IPS-NIHi7 (cell line): ENCODE measurements around the gene MYO7B.

Experiments used
- DNase-seq: peaks from one replicate; pipeline ENCODE4 v3.0.0; 2012; ENCODE audit warnings: mixed read lengths; ENCODE audit errors: extremely low spot score

MYO7B gene

DNA sequence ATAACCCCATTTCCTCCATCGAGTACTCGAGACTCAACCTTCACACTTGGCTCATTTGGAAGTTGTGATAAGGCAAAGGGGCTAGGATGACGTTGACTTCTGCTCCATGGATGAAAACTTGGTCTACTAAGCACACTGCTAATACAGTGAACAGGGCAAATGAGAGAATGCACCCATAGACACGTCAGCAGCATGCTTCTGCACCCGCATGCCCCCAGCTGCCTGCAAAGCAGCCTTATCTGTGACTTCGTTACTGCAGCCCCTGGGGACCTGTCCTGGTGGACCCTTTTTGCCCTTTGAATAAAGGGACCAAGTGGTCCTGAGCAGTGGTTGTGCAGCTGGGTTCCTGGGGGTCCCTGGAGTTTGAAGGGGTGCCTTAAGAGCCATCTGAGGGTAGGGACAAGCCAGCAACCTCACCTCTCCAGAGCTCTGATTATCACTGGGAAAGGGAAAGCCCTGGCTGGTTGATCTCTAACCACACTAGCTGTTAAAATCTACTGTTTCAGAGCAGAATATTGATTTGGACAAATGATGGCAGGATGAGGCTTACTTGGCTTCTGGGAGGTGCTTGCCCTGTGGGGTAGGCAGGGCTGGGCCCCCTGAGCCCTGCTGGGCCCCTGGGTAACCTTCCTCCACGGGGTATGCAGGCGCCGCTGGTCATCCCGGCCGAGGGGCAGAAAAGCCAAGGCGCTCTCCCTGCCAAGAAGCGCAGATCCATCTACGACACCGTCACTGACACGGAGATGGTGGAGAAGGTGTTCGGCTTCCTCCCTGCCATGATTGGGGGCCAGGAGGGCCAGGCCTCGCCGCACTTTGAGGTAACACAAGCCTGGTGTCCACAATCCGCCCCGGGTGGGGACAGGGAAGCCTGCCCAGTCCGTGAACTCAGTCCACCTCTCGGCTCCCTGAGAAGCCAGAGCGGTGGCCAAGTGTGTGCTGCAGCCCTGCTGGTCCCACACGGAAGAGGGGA is 72.9 kb downstream of the MYO7B start:
- no peak for DNase-seq

DNA sequence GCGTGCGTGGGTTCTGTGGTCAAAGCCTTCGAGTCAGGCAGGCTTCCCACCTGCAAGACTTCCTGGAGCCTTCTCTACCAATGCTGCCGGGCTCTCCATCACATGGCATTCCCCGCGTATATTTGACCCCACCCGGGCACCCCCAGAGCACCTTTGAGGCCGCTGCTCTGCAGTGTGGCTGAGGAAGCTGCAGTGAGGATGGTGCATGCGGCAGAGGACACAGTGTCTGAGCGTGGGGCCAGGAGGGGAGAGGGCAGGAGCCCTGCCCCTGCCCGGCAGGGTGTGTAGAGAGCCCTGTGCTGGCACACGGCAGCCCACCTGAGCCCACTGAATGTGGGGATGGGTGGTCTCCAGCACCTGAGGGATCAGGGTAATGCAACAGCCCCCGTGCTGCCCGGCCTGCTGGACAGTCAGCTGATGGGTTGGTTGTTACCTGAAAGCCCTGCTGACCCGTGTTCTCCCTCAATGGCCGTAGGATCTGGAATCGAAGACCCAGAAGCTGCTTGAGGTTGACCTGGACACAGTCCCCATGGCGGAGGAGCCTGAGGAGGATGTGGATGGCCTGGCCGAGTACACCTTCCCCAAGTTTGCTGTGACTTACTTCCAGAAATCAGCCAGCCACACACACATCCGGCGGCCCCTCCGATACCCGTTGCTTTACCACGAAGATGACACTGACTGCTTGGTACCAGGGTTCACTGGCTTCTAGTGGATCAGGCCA is 73.7 kb downstream of the MYO7B start:
- DNase-seq: no peak

DNA sequence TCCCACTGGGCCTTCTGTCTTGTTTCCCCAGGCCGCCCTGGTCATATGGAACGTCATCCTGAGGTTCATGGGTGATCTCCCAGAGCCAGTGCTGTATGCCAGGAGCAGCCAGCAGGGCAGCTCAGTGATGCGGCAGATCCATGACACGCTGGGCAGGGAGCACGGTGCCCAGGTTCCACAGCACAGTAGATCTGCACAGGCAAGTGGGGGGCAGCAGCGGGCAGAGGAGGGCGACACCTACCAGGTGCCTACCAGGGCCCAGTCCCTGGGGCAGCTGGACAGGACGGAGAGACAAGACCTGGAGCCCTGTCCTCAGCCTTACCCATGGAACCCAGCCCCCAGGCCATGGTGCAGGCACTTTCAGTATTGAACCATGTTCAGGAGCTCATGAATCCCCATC is 74.3 kb downstream of the MYO7B start:
- DNase-seq: no peak

DNA sequence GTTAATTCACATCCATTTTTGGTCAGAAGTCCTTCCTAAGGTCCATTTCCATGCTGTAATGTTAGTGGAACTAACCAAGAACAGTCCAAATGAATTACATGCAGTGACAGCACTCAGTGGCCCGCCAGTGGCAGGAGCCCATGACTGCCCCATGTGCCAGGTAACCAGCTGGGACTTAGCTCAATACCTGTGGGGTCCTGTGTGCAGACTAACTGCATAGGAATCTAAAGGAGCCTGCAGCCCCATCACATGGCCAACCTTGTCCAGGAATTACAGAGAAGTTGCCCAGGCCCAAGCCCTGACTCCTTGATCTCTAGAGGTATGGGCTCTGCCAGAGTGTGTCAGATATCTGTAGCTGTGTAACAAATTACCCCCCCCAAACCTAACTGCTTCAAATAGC is 75.1 kb downstream of the MYO7B start:
- no peak for DNase-seq

DNA sequence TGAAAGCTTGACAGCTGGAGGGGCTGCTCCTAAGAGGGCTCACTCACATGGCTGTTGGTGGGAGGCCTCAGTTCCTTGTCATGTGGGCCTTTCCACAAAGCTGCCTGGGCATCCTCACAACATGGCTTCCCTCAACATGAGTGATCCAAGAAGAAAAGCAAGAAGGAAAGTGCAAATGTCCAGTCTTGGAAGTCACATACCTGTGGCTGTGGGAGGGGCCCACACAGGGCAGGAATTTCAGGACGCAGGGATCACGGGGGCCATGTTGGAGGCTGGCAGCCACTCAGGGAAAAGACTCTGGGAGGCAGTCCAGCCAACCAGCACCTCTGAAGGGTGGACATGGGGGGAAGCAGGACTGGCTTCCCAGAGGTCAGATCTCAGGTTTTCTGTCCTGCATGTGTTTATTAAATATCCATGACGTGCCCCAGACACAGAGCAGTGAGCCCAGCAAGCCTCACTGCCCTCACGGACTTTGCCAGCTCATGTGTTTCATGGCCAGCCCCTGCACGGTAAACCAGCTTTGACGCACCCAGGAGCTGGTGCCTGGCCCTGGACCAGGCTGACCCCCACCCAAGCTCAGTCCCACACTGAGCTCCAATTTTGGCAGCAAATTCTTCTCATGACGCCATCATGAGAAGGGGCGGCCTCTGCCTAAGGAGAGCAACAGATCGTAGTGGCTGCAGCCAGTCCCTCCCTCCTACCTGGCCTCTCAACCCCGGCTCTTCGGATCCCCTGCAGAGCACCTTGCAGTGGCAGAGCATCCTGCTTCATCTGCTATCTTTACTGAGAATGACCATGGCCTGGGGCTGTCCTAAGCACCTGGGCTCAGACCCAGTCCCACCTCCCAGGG is 75.8 kb downstream of the MYO7B start:
- DNase-seq: no peak

DNA sequence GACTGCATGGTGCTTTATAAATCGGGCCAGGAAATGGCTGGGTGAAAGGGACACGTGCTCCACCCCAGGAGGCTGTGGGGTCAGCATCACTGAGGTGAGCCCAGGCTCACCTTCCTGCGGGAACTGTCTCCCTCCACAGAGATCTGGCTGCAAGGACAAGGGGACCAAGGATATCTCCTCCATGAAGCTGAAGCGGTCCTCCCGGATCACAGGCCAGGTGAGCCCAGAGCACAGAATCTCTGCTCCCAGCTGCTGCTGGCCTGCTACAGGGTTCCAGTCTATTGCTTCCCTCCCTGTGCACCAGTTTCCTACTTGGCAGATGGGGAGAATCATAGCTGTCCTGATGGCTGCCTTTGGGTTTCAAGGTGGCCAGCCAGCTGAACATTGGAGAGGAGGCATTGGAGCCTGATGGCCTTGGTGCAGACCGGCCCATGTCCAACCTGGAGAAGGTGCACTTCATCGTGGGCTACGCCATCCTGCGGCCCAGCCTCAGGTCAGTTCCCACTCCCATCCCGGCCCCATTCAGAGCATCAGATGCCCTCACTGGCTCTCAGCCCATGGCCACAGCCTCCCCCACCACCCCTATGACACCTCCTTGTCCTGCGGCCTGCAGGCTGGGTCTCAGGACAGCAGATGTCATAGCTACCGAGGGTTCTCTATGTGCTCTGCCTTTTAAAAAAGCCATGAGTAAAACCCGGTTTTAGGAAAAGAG is 76.8 kb downstream of the MYO7B start:
- no peak for DNase-seq

DNA sequence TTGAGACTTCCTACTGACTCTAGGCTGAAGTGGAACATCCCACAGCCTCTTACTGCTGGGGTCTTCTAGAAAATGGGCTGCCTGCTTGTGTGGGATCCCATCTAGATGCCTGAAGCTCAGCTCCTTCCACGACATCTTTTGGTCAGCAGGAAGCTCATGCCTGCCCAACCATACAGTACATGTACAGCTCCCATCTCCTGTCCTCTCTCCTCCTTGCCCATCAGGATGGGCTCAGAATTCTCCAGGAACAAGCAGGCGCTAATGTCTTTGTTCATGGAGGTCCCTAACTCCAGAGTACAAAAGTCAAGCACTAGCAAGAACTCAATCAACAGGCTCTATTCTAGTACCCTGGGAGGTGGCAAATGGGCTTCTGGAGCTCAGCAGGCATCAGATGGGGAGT is 78.8 kb downstream of the MYO7B start:
- no peak for DNase-seq

DNA sequence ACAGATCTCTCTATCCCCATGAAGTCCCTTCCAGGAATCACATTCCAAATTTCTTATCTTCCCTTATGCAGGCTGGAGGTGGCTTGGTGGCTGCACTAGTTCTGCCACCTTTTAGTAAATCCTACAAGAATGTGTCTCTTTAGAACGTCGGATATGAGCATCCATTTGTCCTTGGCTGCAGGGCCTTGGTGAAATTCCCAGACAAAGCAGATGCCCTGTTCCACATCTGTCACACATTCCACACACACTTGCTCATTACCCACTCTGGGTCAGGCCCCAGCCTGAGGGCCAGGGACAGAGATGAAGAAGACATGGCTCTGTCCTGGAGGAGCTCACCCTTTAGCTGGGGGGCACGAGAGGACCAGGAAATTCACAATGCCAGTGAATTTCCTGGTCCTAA is 79.2 kb downstream of the MYO7B start:
- no peak for DNase-seq

DNA sequence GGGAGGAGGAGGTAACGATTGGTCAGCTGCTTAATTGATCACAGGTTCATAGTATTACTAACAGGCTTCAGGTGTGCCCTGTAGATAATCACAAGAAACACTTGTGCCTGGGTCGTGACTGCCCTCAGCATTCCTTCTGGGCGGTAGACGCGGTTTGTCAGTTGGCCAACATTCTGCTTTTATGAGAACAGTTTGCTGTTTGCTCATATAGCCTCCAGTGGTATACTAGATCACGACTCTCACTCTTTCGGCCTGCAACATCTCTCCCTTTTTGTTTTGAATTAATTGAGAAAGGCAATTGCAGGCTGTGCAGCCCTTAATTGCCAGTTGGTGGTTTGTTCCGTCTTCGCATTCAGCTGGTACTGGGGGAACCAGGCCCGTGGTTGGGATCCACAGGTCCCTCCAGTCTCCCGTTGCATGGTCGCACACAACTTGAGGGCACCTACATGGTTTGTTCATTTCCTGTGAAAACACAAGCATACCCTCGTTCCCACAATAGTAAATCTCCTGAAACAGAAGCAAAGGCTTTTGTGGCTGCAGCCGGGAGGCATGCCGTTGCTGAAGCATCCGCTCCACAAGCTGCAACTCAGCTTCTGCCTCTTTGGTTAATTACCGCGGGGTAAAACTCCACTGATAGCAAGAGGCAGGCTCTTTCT is 80.2 kb downstream of the MYO7B start:
- DNase-seq: no peak

DNA sequence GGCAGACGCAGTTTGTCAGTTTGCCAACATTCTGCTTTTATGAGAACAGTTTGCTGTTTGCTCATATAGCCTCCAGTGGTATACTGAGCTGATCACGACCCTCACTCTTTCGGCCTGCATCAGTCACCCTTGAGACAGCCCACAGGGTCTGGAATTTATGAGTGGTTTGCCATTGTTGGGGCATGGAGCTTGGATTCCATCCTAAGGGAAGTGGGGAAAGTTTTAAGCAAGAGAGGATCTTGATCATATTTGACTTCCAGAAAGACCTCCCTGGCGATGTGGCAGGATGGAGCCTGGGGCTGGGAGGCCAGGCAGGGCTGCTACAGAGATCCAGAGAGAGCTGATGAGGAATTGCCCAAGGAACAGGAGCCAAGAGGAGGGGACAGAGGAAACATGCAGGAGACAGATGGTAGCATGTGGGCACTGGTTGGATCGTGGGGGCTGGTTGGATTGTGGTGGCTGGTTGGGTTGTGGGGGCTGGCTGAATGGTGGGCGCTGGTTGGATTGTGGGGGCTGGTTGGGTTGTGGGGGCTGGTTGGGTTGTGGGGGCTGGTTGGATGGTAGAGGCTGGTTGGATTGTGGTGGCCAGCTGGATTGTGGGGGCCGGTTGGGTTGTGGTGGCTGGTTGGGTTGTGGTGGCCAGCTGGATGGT is 83.2 kb downstream of the MYO7B start:
- DNase-seq: no peak

DNA sequence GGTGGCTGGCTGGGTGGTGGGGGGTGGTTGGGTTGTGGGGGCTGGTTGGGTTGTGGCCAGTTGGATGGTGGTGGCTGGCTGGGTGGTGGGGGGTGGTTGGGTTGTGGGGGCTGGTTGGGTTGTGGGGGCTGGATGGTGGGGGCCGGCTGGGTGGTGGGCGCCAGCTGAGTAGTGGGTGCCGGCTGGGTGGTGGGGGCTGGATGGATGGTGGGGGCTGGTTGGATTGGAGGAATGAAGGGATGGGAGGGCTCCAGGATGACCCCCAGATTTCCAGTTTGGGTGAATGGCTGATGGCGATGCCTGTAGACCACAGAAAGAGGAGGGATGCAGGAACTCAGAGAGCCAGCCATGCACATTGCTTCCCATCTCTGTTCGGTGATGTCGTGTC is 83.7 kb downstream of the MYO7B start:
- no peak for DNase-seq

DNA sequence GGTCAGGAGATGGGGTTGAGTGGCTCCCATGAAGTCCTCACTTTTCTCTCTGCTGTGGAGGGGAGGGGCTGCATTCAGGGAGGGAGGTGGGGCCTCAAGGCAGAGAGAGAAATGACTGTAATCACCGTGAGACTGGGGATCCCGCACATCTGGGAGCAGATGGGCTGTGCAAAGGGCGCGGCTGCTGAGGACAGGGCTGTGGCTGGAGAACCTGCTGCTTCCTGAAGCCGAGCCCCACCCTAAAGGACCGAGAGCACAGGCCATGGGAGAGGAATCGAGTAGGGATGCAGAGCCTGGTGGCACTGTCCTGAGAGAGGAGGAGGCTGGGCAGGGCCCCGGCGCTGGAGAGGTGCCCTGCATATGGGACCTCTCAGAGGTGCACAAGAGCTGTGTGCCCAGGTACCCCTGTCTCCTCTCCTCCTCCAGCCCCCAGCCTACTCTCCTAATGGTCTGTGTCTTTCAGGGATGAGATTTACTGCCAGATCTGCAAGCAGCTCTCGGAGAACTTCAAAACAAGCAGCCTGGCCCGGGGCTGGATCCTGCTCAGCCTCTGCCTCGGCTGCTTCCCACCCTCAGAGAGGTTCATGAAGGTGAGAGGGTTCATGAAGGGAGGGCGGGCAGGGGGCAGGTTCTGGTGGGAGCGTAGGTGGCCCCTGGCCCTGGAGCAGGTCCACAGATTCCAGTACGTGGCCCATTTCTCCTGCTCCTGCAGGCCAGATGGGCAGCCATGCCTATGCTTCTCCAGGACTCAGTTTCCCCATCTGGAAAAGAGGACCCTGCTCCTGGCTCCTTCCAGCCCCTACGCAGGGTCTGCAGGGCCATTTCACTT is 84.6 kb downstream of the MYO7B start:
- DNase-seq: no peak

DNA sequence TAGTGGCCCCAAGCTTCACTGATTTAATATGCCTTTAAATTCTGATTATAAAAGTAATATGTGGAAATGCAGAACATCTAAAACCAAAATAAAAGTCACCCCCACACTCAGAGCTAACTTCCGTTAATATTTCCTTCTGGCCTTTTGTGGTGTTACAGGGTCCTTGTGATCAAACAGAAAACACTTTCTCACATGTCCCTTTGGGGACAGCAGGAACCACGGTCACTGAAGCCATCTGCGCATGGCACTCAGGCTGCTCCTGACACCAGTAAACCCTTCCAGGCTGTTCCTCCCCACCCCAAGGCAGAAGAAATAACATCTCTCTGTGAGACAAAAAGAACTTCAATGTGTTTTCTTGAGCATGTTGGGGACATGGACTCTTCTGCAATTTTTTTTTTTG is 85.4 kb downstream of the MYO7B start:
- DNase-seq: no peak

DNA sequence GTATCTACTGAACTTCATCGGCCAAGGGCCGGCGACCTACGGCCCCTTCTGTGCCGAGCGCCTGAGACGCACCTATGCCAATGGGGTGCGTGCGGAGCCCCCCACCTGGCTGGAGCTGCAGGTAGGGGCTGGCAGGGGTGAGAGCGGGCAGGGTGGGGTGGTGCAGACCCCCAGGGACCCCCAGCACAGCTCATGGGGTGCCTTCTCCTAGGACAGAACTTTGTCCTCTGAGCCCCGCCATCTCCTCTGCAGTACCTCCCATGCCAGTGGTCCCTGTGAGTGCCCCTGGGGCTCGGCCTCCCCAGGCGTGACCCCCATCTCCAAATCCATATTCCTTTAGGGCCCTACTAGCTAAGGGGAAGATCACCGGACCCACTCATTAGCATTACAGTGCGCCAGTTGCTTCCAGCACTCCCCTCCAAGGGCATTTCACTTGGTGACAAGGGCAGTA is 86.5 kb downstream of the MYO7B start:
- no peak for DNase-seq

DNA sequence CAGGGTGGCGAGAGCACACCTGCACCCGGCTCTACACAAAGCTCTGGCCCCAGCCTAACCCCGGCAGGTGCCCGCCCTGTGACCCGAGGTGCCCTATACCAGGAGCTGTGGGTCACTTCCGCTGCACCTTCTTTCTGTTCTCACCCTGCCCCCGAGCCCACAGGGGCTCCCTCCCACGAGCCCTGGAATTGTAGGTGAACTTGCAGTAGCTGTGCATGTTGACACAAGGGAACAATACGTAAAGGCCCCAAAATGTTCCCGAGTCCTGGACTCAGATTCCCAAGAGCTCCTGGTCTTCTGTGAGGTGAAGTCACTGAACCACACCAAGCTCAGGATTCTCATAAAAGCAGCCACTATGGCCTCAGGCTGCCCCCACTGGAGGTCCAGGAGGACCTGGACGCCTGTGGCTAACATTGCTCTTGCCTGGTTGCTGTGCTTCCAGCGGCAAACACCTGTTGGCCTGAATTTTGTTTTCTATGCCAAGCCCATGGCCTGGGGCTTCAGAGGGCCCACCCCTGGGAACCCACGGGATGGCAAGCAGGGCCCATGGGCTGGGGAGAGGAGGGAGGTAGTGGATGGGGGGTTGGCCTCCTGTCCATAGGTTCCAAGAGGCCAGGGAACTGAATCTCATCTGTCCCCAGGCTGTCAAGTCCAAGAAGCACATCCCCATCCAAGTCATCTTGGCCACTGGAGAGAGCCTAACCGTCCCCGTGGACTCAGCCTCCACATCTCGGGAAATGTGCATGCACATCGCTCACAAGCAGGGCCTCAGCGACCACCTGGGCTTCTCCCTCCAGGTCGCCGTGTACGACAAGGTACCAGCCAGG is 87.3 kb downstream of the MYO7B start:
- no peak for DNase-seq

DNA sequence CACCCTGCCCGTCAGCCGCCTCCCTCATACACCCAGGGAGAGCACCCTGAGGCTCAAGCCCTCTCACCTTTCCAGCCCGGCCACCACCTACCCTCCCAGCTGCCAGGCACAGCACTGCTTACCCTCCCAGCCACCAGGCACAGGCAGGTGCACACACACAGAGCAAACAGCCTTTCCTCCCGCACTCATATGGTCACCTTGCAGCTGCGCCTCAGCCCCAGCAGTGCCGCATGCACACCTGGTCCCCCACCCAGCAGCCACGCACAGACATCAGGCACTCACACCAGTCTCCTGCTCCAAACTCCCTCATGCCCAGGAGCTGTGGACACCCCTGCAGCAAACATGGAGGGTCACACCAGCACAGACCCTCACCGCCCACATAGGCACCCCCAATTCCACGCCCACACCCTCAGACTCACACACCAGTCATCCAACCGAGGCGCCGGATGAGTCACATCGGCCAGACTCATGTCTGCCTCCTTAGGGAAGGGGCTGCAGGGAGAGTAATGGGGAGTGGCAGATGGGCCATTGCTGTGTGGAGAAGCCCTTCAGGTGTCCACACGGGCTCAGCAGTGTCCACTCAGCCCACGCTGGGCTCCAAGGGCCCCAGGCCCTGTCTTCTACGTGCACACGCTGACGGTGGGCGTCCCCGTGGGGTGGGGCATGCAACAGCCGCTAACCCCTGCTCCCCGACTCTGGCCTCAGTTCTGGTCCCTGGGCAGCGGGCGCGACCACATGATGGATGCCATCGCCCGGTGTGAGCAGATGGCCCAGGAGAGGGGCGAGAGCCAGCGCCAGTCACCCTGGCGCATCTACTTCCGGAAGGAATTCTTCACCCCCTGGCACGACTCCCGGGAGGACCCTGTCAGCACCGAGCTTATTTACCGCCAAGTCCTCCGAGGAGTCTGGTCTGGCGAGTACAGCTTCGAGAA is 88.2 kb downstream of the MYO7B start:
- DNase-seq: no peak

DNA sequence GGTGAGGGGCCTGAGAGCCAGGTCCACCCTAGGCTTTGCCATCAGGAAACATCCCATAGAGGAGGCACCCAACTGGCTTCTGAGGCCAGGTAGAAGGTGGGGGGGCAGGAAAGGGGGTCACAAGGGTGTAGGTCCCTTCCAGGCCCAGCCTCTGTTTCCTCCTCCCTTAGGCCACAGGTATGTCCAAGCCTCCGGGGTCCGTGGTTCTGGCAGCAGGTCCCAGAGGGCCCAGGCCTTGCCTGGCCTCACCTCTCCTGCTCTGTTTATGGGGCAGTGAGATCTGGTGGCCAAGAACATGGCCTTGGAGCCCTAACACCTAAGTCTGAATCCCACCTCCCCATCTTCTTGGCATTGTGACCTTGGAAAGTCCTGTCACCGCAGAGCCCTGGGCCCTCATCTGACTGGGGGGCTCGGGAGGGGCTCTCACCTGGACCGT is 88.9 kb downstream of the MYO7B start:
- DNase-seq: no peak
